GM13976 (cell line): ENCODE results near the gene ACSS1.

Experiments used
- DNase-seq: peaks from one replicate; pipeline ENCODE4 v3.0.0; 2012; ENCODE audit warnings: low spot score
- in situ Hi-C: fragments of 300-500 bp; cut with MboI; formaldehyde crosslinking; loops from one replicate; pipeline ENCODE4 v1.12.0; 2022; ENCODE audit warnings: low sequenced_read_pairs, mixed read lengths, inconsistent platforms; ENCODE audit not compliant: unreplicated experiment
- TF ChIP-seq, protein P1 (sequence below): IDR thresholded peaks from 2 replicates; pipeline ENCODE4 v1.5.1; 2012; ENCODE audit warnings: borderline replicate concordance, mild to moderate bottlenecking; ENCODE audit not compliant: insufficient read depth; ENCODE audit errors: extremely low read depth, missing control alignments, control extremely low read depth

The ACSS1 gene

GRCh38 chr20:25071734-25072133 lies 13.8 kb upstream of the ACSS1 start:
- in situ Hi-C loops: loop anchor here (10.0 to 25.0 kb wide), 2 partner anchors 103 to 341 kb away; partner anchors contain the start of gene GINS1
- TF ChIP-seq, protein P1, sequence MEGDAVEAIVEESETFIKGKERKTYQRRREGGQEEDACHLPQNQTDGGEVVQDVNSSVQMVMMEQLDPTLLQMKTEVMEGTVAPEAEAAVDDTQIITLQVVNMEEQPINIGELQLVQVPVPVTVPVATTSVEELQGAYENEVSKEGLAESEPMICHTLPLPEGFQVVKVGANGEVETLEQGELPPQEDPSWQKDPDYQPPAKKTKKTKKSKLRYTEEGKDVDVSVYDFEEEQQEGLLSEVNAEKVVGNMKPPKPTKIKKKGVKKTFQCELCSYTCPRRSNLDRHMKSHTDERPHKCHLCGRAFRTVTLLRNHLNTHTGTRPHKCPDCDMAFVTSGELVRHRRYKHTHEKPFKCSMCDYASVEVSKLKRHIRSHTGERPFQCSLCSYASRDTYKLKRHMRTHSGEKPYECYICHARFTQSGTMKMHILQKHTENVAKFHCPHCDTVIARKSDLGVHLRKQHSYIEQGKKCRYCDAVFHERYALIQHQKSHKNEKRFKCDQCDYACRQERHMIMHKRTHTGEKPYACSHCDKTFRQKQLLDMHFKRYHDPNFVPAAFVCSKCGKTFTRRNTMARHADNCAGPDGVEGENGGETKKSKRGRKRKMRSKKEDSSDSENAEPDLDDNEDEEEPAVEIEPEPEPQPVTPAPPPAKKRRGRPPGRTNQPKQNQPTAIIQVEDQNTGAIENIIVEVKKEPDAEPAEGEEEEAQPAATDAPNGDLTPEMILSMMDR: no peak
- no peak for DNase-seq

DNA sequence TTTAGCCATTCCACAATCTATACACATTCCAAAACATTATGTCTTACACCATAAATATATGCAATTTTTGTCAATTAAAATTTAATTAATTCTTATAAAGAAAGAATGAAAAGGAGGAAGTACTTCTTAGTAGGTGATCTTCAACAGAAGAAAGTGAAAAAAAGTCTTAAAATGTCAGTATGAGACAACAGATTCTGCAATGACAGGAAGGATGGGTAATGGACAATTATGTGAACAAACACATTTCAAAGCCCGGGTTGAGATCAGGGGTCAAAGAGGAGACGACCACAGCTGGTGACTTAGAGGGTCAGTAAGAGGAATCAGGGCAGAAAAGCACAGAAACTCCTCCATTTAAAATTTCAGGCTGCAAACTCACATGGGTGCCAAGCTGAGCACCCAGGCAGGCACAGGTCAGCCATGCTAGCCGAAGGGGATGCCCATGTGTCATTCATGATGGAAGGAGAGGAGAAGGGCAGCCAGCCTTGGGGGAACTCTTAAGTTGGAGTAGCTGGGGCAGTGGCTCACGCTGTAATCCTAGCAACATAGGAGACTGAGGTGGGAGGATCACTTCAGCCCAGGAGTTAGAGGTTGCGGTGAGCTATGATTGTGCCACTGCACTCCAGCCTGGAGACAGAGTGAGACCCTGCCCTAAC lies 13.0 kb upstream of the ACSS1 start:
- no peak for DNase-seq
- in situ Hi-C loops: loop anchor here (10.0 to 25.0 kb wide), 2 partner anchors 104 to 341 kb away; partner anchors contain the start of gene GINS1
- TF ChIP-seq, protein P1: no peak

- DNase-seq: no peak
- TF ChIP-seq, protein P1: no peak
- in situ Hi-C loops: loop anchor here (25.0 kb wide), 1 partner anchor 345 kb away; the partner anchor contains the start of gene GINS1
Measured at GRCh38 chr20:25067102-25067987, 9.4 kb upstream of the ACSS1 start.

GRCh38 chr20:25066386-25066785 lies 8.4 kb upstream of the ACSS1 start:
- DNase-seq: no peak
- in situ Hi-C loops: loop anchor here (25.0 kb wide), 1 partner anchor 346 kb away; the partner anchor contains the start of gene GINS1
- TF ChIP-seq, protein P1: no peak

DNA sequence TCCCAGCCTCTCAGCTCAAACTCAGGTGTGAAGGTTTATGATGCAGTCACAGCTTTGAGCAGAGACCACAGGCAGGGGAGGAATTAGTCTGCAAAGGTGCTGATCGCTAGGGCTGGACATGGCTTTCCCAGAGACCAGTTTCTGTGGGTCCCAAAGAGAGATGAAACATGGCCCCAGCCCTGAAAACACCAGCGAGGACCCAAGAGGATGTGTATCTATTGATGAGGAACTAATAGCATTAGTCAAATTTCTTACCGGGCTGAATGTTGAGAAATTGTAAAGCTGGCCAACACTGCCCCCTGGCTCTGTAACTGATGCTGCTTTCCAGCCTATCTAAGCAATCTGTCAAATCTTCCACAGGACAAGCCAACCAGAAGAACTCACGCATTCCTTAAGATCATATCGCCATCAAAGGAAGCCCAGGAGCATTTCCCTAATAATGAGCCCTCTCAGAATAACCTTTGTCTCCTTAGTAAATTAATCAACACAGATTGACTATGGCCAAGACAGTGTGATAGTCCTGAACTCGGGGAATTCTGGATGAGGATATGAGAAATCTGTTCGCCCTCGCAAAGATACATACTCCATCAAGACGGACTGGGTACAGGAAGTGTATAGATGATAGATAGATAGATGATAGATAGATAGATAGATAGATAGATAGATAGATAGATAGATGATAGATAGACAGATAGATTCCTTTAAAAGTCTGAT lies 7.8 kb upstream of the ACSS1 start:
- in situ Hi-C loops: loop anchor here (25.0 kb wide), 1 partner anchor 347 kb away; the partner anchor contains the start of gene GINS1
- DNase-seq: peak; percentile 76
- TF ChIP-seq, protein P1: peak; percentile 52
